OCI-LY3 (cell line): ENCODE results near the gene COMMD7.

Experiments used
- CTCF ChIP-seq: fragments of 200-600, 300-600 bp; sonication (generic); IDR thresholded peaks from 2 replicates; pipeline ENCODE4 v1.5.1; 2014; ENCODE audit warnings: antibody characterized with exemption, low read length, low read depth
- EZH2phosphoT487 ChIP-seq: fragments of 200-600 bp; shearing (Covaris generic); IDR thresholded peaks from 2 replicates; pipeline ENCODE4 v1.6.1; 2018; ENCODE audit warnings: antibody characterized with exemption, mixed run types, low read depth

- TF ChIP-seq CTCF (peak; percentile 99), EZH2phosphoT487 (no peak)
These were observed 46.9 kb upstream of the COMMD7 start for GRCh38 chr20:32789896-32790750.
